ENCODE measurements around the gene SH3BP2. TPM values are rescaled to one million over a fixed set of nuclear protein-coding genes. Genes with fewer than 3 reads are reported as not detected.

Gene SH3BP2
- total RNA-seq, 1 donor, result 30.8 TPM

DNA sequence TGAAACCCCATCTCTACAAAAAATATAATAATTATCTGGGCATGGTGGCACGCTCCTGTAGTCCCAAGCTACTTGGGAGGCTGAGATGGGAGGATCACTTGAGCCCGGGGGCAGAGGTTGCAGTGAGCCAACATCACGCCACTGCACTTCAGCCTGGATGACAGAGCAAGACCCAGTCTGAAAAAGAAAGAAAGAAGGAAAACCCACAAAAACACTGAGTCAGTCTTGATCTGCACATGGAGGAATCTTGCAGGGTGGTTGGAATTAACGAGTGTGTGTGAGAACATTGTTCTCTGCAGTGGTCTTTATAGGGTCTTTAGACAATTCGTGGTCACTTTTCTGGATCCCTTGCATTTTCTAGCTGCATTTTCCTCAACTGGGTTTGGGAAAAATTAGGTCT lies 74.0 kb downstream of the SH3BP2 start:
- H3K4me3 ChIP-seq (ENCODE audit: low read depth, low read length), result no peak overlapping the region
- TF ChIP-seq, protein P1, sequence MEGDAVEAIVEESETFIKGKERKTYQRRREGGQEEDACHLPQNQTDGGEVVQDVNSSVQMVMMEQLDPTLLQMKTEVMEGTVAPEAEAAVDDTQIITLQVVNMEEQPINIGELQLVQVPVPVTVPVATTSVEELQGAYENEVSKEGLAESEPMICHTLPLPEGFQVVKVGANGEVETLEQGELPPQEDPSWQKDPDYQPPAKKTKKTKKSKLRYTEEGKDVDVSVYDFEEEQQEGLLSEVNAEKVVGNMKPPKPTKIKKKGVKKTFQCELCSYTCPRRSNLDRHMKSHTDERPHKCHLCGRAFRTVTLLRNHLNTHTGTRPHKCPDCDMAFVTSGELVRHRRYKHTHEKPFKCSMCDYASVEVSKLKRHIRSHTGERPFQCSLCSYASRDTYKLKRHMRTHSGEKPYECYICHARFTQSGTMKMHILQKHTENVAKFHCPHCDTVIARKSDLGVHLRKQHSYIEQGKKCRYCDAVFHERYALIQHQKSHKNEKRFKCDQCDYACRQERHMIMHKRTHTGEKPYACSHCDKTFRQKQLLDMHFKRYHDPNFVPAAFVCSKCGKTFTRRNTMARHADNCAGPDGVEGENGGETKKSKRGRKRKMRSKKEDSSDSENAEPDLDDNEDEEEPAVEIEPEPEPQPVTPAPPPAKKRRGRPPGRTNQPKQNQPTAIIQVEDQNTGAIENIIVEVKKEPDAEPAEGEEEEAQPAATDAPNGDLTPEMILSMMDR (IDR thresholded peaks at IDR 0.05; ENCODE audit: insufficient read depth, low read length), result no peak
- DNase-seq (ENCODE audit: low read depth), result no peak

GRCh38 chr4:2867758-2868491 lies 75.0 kb downstream of the SH3BP2 start:
- TF ChIP-seq, protein P1 (IDR thresholded peaks at IDR 0.05; ENCODE audit: insufficient read depth, low read length), result no peak
- H3K4me3 ChIP-seq (ENCODE audit: low read depth, low read length), result peak overlapping the region; percentile 57
- peak; percentile 75 for DNase-seq (ENCODE audit: low read depth)

- peak overlapping the region; percentile 57 for H3K4me3 ChIP-seq (ENCODE audit: low read depth, low read length)
- TF ChIP-seq, protein P1 (IDR thresholded peaks at IDR 0.05; ENCODE audit: insufficient read depth, low read length), result no peak
- DNase-seq (ENCODE audit: low read depth), result no peak
Observed at GRCh38 chr4:2868877-2869487, 76.1 kb downstream of the SH3BP2 start.

DNA sequence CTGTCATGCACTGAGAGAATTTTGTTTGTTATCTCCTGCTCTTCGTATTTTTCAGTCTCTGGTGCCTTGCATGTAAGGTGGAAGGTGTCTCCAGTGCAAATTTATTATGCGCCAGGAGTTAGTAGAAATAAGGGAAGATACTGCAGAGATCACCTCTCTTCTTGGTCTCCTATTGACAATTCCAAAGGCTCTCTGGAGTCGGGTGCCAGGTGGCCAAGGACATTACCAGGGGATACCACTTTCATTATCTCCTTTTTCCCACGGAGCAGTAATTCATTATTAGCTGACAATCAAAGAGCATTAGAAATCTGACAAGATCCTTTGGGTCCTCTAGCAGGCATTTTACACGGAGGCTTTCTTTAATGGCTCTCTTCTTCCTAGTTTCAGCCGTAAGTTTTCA lies 76.8 kb downstream of the SH3BP2 start:
- no peak for DNase-seq (ENCODE audit: low read depth)
- H3K4me3 ChIP-seq (ENCODE audit: low read depth, low read length), result no peak overlapping the region
- TF ChIP-seq, protein P1 (IDR thresholded peaks at IDR 0.05; ENCODE audit: insufficient read depth, low read length), result no peak

DNA sequence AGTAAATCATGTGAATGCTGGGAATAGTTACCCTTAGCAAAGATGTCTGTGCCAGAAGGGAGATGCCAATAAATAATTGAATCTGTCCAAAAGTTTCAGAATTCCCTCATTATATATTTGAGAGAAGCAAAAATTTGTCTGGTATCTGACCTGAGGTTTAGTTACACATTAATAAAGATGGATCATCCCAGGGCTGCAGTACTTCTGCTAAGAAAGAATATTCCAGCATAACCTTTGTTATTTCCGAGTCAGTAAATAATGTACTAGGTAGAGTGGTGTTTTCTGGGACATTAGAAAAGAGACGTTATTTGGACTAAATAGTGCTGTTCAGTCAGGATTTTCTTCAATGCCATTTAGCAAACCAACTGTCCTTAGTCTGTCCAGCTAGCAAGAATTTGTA lies 77.2 kb downstream of the SH3BP2 start:
- H3K4me3 ChIP-seq (ENCODE audit: low read depth, low read length), result no peak overlapping the region
- no peak for DNase-seq (ENCODE audit: low read depth)
- TF ChIP-seq, protein P1 (IDR thresholded peaks at IDR 0.05; ENCODE audit: insufficient read depth, low read length), result no peak

DNA sequence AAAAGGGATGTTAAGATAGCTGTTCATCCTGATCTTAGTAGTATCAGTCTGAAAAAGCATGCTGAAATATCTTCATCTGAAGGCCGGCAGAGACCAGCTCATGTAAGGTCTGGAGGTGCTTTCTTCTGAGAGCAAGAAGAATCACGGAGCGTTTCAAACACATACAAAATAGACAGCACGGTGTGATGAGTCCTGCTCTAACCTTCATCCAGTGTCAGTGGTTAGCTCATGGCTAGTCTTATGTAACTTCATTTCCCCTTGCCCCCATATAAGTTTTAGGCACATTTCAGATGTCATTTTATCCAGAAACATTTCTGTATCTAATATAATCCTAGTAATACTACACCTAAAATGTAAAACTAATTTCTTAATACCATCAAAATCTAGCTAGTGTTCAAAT lies 78.6 kb downstream of the SH3BP2 start:
- DNase-seq (ENCODE audit: low read depth), result no peak
- TF ChIP-seq, protein P1 (IDR thresholded peaks at IDR 0.05; ENCODE audit: insufficient read depth, low read length), result no peak
- H3K4me3 ChIP-seq (ENCODE audit: low read depth, low read length), result no peak overlapping the region
